ENCODE results near the gene RGS16.

Gene RGS16

GRCh38 chr1:182589520-182589919 is 14.7 kb downstream of the RGS16 start:
- DNase-seq (ENCODE audit: low spot score), result no peak
- TF ChIP-seq CTCF (IDR thresholded peaks at IDR 0.05; ENCODE audit: extremely low read depth, missing control alignments), result no peak

- no peak for TF ChIP-seq CTCF (IDR thresholded peaks at IDR 0.05; ENCODE audit: extremely low read depth, missing control alignments)
Measured at GRCh38 chr1:182588500-182589396, 15.4 kb downstream of the RGS16 start, which contains the start of gene RNASEL. Gene RNASEL, minus strand, starts transcription at chr1:182589256. Its CDS starts 2,450 bp downstream, at chr1:182586806.

GRCh38 chr1:182587666-182588499 is 16.3 kb downstream of the RGS16 start:
- no peak for DNase-seq (ENCODE audit: low spot score)
- no peak for TF ChIP-seq CTCF (IDR thresholded peaks at IDR 0.05; ENCODE audit: extremely low read depth, missing control alignments)

More at GRCh38 chr1:182588500-182589396, 15.4 kb downstream of the RGS16 start, which contains the start of gene RNASEL:
- peak; percentile 56 for DNase-seq (ENCODE audit: low spot score)

GRCh38 chr1:182587093-182587492 is 17.1 kb downstream of the RGS16 start:
- no peak for DNase-seq (ENCODE audit: low spot score)
- no peak for TF ChIP-seq CTCF (IDR thresholded peaks at IDR 0.05; ENCODE audit: extremely low read depth, missing control alignments)

GRCh38 chr1:182586380-182586779 is 17.8 kb downstream of the RGS16 start:
- DNase-seq (ENCODE audit: low spot score), result no peak
- no peak for TF ChIP-seq CTCF (IDR thresholded peaks at IDR 0.05; ENCODE audit: extremely low read depth, missing control alignments)

GRCh38 chr1:182584746-182585145 is 19.4 kb downstream of the RGS16 start:
- no peak for TF ChIP-seq CTCF (IDR thresholded peaks at IDR 0.05; ENCODE audit: extremely low read depth, missing control alignments)
- DNase-seq (ENCODE audit: low spot score), result no peak

- no peak for DNase-seq (ENCODE audit: low spot score)
- TF ChIP-seq CTCF (IDR thresholded peaks at IDR 0.05; ENCODE audit: extremely low read depth, missing control alignments), result no peak
Measured at GRCh38 chr1:182580736-182581135, 23.5 kb downstream of the RGS16 start.
